GM12865 (cell line): ENCODE measurements around the gene ARL5B.

Source experiments
- DNase-seq: peaks from one replicate; pipeline ENCODE4 v3.0.0; 2010; ENCODE audit warnings: low read depth
- H3K4me3 ChIP-seq: 2 replicates; pipeline ENCODE4 v1.5.1; 2011; ENCODE audit warnings: mild to moderate bottlenecking, low read depth, low read length, control low read depth
- TF ChIP-seq, protein P1 (sequence below): IDR thresholded peaks from 2 replicates; pipeline ENCODE4 v1.5.1; 2011; ENCODE audit warnings: low read length, control low read depth, low read depth, inconsistent platforms; ENCODE audit not compliant: insufficient read depth; ENCODE audit errors: missing control alignments

ARL5B gene

DNA sequence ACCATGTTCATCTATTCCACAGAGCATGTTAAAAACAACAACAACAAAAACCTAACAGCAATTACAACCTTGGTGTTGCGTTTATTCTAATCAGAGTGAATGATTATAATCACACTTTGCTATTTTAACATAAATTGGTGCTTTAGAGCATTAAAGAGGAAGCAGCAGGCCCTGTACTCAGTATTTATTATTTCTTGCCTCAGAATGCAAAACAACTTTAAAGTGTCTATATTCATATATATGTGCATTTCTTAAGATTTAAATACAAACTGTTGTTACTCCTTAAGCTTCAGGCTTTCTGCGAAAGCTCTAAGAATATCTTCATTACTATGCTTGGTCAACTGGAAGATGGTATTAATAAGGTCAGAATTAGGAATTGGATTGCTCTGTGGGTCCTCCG is 21.5 kb downstream of the ARL5B start:
- TF ChIP-seq, protein P1, sequence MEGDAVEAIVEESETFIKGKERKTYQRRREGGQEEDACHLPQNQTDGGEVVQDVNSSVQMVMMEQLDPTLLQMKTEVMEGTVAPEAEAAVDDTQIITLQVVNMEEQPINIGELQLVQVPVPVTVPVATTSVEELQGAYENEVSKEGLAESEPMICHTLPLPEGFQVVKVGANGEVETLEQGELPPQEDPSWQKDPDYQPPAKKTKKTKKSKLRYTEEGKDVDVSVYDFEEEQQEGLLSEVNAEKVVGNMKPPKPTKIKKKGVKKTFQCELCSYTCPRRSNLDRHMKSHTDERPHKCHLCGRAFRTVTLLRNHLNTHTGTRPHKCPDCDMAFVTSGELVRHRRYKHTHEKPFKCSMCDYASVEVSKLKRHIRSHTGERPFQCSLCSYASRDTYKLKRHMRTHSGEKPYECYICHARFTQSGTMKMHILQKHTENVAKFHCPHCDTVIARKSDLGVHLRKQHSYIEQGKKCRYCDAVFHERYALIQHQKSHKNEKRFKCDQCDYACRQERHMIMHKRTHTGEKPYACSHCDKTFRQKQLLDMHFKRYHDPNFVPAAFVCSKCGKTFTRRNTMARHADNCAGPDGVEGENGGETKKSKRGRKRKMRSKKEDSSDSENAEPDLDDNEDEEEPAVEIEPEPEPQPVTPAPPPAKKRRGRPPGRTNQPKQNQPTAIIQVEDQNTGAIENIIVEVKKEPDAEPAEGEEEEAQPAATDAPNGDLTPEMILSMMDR, result no peak
- no peak overlapping the region for H3K4me3 ChIP-seq
- DNase-seq, result no peak

DNA sequence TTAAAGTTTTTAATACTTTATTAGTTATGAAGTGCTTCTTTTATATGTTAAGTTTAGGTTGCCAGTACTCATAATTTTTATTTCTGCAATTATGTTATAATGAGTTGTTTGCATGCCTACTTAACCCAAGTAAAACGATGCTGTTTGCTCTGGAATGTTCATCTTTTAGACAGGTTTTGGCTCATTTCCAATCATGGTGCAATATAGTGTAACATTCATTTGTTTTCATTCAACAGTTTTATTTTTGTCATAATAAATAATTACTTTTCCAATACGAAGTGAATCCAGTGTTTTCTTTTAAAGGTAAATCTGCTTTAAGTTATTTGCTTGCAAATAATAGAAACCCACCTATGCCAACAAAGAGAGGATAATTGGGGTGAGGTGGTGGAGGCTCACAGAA is 22.1 kb downstream of the ARL5B start:
- TF ChIP-seq, protein P1, result no peak
- DNase-seq, result no peak
- H3K4me3 ChIP-seq, result no peak overlapping the region

DNA sequence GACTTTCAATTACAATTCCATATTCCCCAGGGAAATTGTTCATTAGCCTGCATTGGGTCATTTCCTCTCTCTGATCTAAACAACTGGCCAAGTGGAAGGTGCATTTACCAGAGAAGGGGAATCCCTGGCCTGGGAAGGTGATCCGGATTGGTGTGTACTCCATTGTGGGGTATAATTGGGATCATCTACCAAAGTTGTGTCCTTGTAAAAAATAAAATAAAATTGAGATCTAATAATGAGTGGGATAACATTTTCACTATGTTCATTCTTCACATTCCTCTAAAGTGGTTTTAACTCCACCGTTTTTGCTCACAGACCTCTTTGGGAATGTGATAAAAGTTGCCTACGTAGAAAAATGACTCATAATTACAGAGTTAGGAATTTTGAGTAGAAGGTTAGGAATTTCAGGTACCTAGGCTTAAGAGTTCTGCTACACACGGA is 22.8 kb downstream of the ARL5B start:
- TF ChIP-seq, protein P1, result no peak
- no peak for DNase-seq
- H3K4me3 ChIP-seq, result no peak overlapping the region

DNA sequence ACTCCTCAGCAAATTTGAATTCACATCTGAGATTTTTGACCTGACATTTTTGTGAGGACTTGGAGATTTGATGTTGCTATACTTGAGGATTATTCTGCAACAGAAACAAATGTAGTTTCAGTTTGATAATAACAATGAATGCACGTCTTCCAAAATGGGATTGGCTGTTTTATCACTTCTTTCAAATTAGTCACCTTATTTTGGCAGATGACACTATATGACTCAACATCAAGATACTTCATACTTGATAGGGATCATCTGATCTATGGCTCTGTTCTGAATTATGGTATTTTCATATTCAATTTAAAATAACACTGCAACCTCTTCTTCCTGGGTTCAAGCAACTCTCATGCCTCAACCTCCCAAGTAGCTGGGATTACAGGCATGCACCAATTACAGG is 24.2 kb downstream of the ARL5B start:
- H3K4me3 ChIP-seq, result no peak overlapping the region
- TF ChIP-seq, protein P1, result no peak
- no peak for DNase-seq

DNA sequence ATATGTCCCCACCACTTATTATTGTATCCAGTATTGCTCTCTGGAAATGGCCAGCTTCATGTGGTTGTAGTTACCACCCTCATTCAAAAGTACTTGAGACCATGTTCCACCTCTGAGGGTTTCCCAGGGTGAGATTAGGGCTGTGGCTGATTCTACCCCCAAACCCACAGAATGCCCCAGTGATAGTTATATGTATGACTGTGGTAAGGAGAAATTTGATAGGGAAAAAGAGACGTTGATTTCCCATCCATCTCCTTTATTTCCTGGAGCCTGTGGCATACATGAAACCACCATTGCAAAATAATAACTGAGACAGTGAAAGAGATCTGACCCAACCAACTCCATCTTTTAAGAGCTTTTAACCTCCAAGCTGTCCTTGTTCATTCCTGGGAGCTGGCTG is 25.2 kb downstream of the ARL5B start:
- TF ChIP-seq, protein P1, result no peak
- no peak overlapping the region for H3K4me3 ChIP-seq
- no peak for DNase-seq

DNA sequence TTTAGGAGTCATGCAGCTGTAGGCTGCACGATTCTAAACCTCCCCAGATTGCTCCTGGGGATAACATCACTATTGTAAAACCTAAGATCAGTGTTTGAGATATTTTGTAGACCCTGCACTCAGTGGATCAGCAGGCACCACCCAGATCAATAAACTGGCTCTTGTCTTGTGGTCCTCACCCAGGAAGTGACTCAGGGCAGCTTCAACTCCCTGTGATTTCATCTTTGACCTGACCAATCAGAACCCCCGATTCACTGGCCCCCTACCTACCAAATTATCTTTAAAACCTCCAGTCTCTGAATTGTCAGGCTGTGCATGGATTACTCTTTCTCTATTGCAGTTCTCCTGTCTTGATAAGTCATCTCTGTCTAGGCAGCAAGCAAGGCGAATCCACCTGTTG is 25.7 kb downstream of the ARL5B start:
- no peak overlapping the region for H3K4me3 ChIP-seq
- TF ChIP-seq, protein P1, result no peak
- no peak for DNase-seq

DNA sequence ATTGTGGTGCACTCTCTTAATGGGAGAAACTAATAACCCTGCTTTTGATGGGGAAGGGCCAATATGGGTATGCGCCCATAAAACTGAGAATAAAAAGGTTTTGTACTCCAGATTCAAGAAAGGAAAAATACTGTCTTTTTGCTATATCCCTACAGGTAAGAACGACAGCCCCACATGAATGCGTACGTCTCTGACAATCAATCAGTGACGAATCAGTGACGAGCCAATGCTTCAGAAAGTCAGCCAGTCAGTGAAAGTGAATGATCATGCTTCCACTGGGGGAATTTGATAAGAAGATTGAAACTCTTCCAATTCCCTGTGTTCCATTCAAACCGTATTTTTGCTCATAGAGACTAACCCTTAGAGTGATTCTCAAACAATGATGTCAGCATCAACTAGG is 26.3 kb downstream of the ARL5B start:
- H3K4me3 ChIP-seq, result no peak overlapping the region
- TF ChIP-seq, protein P1, result no peak

More for the DNA sequence above, 26.3 kb downstream of the ARL5B start:
- no peak for DNase-seq
